ENCODE results near the gene COX7A2.
A peak's percentile ranks its signal among the peaks of the same experiment; 100 is the strongest.

COX7A2 gene

DNA sequence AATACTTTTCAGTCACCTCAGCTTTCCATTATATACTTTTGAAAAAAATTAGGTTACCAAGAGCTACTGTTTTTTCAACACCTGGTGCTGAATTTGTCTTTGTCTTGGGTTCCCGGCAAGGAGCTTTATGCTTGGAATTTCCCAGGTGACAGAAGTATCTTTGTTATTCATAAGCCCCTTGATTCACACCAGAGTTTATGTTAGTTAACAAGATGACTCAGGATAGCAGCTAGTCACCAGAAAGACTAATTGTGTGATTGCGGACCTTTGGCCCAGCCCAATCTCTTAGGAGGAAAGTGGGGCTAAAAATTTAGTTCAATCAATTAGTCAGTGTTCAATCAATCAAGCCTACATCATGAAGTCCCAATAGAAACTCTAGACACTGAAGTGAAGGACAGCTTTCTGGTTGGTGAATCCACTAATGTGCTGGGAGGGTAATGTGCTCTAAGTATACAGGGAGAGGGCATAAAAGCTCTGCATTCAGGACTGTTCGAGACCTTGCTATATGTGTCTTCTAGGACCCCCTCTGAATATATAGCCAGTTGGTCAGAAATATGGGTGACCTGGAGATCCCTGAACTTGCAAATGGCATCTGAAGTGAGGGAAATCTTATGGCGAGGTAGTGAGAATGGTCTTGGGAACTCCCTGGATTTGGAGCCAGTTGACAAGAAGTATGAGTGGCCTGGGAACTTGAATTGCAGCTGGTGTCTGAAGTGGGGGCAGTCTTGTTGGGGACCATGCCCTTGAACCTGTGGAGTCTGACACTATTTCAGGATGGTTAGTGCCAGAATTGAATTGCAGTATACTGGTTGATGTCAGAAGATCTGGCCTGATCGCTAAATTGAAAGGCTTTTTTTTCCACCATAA lies 24.8 kb upstream of the COX7A2 start:
- no peak for DNase-seq (ENCODE audit: low spot score)

DNA sequence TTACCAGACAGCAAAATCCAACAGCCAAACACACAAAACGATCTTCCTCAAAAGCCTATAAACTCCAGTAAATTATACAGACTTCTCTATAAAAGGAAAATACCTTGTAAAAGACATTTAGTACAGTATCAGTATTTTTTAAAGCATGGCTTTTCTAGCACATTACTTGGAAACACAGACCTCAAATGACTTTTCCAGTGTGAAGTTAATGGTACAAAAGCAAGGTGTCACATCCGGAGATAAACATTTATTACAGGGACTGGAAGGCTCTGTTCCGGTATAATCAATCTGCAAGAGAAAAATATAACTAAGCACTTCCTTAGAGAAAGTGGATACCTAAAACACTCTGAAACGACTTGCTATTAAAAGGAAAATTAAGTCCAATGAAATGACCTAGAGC lies 23.9 kb upstream of the COX7A2 start:
- DNase-seq (ENCODE audit: low spot score), result no peak

DNA sequence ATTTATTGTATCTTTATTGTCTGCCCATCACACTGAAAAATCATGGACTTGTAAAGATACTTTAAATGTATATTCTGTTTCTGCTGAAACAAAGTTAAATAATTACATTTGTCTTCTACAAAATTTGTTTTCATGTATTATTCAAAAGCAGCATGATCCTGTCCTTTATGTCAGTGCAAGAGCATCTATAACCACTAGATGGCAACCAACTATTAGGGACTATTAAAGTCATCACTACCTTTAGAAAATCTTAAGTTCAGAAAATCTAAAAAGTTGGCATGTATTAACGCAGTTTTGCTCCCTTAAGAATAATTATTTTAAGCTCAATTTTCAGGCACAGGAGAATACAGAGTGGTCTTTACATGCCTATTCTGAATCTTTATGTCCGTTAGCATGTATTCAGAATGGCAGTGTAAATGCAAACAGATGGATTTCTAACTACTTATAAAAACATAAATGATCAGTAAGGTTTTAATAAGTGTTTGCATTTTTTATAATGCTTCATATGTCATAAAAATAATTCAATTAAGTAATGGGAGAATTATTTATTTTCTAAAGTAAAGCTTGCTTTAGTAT lies 23.2 kb upstream of the COX7A2 start:
- peak; percentile 59 for DNase-seq (ENCODE audit: low spot score)

DNA sequence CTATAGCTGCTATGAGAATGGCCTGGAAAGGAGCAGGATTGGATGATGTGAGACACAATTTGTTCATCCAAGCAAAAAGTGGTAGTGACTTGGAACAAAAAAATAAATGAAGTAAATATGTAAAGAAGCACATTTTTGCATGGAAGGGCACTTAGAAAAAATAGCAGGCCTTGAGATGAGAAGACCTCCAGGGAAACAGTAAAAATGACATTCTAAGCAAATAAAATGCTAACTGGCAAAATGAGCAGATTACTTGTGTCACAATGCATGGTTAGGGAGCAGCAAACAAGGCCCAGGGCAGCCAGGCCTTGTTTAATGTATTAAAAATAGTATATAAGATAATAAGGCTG lies 19.8 kb upstream of the COX7A2 start:
- DNase-seq (ENCODE audit: low spot score), result no peak

DNA sequence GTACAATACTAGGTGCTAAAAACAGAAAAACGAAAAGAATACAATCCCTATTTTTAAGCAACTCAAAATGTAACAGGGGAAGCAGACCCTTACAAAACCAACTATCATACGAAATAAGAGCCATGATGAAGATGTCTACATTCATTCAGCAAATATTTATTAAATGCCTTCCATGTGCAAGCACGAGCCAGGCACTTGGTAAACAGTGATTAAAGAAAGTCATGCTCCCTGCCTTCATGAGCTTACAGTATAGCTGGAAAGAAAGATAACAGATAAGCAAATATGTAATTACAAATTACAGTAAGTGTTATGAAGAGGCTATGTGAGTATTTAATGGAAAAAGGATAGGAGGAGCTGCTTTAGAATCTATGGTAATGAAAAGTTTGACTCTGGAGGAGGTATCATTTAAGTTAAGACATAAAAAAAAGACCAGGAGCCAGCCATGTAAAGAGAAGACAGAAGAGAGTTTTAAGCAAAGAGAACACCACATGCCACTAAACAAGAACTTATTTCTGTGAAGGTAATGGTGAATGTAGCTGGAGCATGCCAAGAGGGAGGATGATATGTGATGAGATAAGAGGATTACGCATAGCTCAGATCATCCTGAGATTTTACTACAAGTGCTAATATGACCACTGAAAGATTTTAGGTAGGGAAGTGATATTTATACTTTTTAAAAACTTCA lies 19.3 kb upstream of the COX7A2 start:
- no peak for DNase-seq (ENCODE audit: low spot score)

DNA sequence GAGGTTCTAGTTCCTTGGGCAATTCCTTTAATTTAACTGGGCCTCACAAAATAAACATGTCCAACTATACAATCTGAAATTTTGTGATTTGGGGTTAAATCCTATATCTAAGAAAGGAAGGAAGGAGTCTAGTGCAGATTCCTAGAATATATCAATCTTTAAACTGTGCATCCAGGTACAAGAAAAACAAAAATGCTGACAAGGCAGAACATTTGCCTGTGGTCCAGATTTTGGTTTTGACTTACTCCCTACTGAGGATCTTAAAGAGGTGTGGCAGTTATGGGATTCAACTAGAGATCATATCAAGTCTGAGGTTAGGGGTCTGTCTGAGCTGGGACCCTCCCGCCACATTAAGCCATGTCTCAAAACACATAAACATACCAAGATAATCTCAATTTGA lies 17.7 kb upstream of the COX7A2 start:
- no peak for DNase-seq (ENCODE audit: low spot score)

DNA sequence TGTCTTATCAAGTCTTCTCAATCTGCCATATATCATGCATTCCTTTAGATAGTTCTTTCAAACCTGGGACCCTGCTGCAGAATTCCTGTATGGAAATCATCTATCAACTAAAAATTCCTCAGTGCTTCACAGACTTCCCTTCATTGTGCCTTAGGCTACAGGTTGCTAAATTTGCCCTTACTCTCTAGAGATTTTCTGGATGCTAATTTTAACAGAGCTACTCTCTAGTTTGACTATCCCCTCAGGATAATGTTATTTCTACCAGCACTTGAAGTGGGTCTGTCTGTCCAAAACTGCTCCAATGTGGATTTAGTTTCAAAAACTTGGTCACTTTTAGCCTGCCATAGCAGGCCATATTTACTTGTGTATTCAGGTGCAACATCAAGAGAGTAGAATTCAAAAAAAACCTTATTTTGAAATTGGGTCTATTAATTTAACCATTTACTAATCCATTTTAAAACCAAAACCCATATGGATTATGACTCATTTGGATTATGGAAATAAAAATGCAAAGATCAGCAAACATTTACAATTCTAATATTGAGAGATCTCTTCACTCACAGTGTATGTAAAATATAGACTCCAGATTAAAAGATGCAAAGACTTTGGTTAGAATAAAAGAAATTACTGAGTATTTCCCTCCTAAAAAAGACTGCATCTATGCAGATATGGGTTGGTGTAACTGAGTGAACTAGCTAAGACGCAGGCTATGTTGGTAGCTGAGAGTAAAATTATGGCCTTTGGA lies 13.9 kb upstream of the COX7A2 start:
- DNase-seq (ENCODE audit: low spot score), result no peak

DNA sequence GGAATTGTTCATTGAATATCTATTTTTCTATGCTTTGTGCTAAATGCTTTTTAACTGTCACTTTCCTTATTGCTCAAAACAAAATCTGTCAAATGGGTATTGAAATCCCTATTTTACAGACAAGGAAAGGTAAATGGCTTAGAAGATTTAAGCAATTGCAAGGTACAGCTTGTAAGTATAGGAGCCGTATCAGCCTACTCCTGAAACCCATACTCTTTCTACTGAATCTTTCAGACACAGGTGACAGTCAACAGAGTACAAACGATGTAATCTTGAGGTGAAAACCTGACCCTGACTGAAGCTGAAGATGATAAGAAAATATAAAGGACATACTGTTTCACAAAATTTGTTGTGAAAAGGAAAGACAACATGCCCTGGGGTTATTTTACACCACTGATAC lies 7.0 kb upstream of the COX7A2 start:
- DNase-seq (ENCODE audit: low spot score), result no peak

DNA sequence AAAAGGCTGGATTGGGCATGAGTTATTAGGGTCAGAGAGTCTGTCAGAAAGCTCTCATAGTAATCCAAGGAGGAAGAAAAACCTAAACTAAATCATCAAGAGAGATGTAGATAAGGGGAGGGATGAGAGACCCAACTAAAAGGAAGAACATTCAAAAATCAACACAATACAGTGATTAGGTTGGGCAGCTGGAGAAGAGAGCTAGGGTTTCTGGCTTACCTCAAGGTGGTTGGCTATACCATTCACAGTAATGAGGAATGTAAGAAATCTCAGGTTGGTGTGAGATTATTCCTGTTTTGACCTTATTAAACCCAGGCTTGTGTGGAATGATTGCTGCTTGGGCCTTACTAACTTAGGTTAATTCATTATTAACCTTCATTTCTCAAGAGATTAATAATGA lies 6.2 kb upstream of the COX7A2 start:
- DNase-seq (ENCODE audit: low spot score), result no peak

DNA sequence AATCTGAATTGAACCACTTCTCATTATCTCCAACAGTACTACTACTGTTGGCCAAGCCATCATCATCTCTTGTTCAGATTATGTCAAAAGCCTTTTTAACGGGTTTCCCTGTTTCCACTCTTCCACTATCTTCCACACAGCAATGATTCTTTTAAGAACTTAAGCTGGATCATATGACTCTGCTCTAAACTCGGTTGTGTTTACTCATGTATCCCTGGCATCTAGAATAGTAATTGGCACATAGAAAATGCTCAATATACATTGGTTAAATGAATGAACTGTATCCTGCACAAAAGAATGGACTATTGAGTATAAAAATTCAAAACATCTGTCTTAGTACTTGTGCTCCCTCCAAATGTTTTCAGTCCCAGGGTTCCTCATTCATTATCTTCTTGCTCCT lies 2.8 kb upstream of the COX7A2 start:
- no peak for DNase-seq (ENCODE audit: low spot score)

DNA sequence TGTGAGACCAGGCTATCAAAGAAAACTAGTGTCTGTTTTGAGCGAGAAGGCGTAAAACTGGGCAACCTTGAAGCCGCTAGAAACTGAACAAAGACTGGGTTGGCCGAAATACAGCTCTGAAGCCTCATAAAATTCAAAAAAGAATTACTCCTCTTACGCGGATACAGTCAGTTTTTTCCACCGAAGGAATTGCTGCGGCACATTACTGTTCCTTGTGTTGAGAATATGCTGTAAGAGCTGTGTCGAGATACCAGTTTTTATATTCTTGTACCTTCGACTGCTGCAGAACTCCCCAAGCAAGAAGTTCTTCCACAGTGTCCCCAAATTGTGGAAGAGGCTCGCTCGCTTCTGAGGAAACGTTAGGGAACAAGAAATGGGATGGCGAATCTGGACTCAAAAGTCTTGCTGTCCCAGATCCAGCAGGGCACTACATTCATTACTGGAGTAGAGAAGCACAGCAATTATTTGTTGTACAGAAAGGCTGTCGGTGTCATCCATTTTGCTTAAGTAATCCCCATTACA lies 523 bp upstream of the COX7A2 start:
- no peak for DNase-seq (ENCODE audit: low spot score)

DNA sequence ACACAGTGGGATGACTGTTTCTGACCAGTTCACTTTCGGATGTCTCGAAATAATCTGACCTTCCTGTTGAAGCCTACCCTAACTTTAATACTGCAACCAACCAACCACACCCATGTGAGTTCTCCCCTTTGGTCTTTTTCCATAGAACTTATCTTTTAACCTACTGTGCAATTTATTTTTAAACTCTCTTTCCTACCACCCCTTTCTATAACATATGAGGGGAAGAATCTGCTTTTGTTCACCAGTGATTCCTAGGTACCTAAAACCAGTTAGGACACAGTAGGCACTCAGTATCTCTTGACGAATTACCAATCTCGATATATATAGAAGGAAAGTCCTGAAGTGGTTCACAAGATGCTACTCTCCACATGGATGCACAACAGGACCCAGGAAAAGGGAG lies 7.0 kb downstream of the COX7A2 start:
- no peak for DNase-seq (ENCODE audit: low spot score)

DNA sequence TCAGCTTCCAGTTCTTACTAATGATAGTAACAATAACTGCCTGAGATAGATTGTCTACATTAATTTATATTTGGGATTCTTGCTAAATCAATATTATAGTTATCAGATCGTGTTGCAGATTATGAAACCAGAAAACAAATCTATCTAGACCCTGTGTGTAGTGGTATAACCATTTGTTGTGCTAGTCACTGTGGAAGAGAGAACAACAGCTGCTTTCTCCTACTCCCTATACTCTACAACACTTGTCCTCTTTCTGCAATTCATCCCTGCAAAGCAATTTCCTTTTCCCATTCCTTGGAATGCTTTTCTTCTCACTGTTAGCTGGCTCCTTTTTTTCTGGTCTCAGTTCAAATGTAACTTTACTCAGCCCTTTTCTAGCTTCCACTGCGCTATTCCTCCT lies 8.3 kb downstream of the COX7A2 start:
- DNase-seq (ENCODE audit: low spot score), result no peak

DNA sequence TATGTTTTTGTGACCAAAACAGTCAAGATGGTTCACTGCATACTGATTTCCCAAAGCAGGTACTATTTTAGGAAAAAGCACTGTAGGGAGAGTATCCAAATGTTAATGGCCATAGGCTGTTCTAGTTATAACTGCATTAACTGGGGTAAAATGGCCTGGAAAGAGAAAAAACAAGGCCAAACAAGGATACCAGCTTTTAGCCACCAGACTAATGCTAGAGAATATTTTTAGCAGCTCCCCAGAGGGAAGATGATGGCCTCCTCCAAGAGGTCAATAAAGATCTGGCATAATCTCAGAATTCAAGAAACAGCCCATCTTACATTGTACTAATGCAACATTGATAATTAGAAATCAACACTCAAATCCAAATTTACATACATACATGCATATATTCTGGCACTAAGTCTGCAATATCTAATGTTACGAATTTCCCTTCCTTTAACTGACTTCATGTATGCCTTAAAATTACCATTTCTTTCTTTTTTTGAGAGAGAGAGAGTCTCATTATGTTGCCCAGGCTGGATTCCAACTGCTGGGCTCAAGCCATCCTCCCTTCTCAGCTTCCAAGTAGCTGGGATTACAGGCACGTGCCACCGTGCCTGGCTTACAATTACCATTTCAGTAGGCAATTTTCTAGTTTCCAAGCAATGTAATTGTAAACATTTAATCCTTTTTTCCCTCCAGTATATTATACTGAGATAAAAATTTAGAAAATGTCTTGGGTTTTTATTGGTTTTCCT lies 9.3 kb downstream of the COX7A2 start:
- DNase-seq (ENCODE audit: low spot score), result no peak

DNA sequence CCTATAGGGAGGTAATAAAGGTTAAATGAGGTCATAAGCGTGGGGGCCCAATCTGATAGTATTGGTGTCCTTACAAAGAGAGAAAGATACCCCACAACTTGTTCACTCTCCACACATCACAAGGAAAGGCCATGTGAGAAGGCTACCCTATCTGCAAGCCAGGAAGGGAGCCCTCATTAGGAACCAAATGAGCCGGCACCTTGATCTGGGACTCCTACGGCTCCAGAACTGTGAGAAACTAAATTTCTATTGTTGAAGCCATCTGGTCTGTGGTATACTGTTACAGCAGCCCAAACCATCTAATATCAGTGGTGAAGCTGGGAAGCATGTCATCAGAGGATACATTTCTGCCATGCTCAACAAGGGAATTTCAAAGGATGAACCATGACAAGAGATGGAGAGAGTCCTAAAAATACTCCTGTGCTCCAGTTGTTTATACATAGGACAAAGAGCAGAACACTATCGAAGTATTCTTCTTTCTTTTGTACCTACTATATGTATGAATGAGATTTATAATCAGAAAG lies 10.4 kb downstream of the COX7A2 start:
- DNase-seq (ENCODE audit: low spot score), result no peak

DNA sequence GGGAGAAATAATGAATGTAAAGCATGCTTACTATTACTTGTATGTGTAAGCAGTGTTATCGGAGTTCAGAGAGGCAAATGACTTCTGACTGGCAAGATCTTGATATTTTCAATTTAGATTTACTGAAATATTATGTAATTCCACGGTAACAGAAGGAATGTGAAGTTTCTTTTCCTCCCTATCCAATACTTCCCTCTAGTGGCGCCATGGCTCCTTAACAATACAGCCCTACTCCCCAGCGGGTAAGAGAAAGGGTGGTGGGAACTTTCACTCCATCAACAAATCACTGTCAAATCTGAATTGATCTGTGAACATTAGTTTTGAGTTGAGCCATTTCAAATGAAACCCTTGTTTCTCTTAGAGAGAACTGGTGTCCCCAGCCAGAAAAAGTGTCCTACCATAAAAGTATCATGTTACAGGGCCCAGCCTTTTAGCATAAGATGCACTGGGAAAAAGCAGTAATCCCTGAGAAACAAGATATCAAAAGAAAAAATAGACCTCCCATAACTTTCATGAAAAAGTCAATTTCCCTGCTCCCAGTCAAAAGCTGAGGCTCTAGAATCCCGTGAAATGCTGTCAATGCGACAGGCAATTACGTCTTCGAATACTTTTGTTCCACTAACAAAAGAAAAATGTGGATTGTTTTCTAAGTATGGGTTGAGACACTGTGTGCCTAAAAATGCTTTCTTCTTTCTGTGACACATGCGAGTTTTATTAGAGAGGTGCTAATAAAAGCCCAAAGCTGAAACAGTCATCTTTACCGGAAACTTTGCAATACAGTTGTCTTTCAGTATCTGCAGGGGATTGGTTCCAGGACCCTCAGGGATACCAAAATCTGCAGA lies 12.9 kb downstream of the COX7A2 start:
- no peak for DNase-seq (ENCODE audit: low spot score)

DNA sequence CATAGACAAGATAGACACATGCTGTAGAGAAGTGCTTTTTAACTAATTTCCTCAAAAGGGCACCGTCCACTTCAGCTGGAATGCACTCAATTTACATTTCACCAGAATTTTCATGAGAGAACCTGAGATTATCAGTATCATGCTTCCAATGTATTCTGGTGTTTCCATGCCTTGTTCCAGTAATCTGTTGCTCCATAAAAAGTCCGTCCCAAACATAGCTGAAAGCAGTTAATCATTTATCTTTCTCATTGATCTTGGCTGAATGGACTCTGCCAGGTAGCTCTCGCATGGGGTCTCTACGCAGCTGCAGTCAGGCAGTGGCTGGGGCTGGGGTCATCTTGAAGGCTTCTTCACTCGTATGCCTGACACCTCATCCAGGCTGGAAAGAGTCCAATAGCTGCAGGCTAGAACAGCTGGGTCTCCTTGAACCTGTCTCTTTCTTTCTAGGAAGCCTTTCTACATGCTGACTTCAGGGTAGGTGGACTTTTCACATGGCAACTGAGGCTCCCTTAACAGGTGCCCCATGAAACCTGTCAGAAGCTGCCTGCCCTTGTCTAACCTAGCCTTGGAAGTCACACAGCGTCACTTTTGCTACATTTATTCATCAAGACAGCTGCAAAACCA lies 19.2 kb downstream of the COX7A2 start:
- no peak for DNase-seq (ENCODE audit: low spot score)

DNA sequence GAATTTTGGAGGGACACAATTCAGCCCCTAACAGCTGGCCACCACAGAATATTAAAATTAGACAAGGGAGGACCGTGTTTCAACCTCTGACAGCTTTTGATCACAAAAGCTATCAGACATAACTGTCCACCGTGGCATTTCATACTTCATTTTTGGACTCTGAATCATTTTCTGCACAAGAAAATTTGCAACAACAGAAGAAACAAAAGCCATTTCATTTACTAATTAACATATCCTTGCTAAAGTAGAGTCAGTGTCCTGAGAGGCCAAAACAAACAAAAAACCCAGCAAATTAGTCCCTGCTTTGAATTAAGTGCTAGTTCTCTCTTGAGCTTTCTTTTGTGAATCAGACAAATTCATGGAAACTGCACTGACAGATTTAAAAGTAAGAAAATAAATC lies 20.2 kb downstream of the COX7A2 start:
- DNase-seq (ENCODE audit: low spot score), result no peak

DNA sequence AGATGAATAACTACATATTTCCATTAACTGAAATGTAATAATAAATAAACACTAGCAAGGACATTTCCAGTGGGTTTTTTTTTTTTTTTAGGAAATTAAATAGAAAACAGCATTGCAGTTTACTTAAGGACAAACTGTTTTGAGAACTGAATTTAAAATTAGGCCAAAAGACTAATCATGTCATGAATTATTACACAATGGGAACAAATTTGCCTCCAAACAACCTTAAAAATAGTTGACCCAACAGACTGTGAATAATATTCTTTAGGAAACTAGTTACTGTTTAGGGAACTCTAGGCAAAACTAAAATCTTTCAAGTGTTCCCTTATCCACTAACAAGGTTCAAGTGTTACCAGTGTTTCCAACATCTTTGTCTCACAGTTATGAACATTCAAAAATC lies 21.3 kb downstream of the COX7A2 start:
- no peak for DNase-seq (ENCODE audit: low spot score)

DNA sequence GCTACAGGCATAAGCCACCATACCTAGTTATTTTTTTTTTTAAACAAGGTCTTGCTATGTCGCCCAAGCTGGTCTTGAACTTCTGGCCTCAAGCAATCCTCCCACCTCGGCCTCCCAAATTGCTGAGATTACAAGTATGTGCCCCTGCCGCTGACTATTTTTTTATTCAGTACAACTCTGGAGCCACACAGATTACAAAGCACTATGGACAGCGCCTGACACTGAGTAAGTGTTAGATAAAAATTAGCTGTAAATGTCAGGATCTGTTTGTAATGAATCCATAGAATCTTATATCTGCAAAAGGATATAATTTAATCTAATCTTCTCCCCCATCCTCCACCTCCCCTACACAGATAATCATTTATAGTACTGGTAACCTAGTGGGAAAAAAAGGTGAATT lies 22.5 kb downstream of the COX7A2 start:
- no peak for DNase-seq (ENCODE audit: low spot score)

Data from hematopoietic multipotent progenitor cell treated with erythropoietin and hydrocortisone succinate and interleukin-3 and kit ligand, for 17 days (in vitro differentiated cells).